Vagina (tissue), 2 donors: ENCODE data around the gene N4BP2L2. TPM values are rescaled to one million over a fixed set of nuclear protein-coding genes. Genes with fewer than 3 reads are reported as not detected.

Experiments used
- DNase-seq, 2 donors: peaks; one replicate each; pipeline ENCODE4 v3.0.0-alpha.2; 2017; ENCODE audit errors: extremely low spot score in 2 of 2
- H3K27ac ChIP-seq: fragments of 200-600 bp; sonication (generic); one replicate; pipeline ENCODE4 v1.5.1; 2019
- H3K27me3 ChIP-seq: fragments of 200-600 bp; sonication (generic); one replicate; pipeline ENCODE4 v1.5.1; 2019
- H3K36me3 ChIP-seq, 2 donors: fragments of 200-600 bp; sonication (generic); one replicate each; pipeline ENCODE4 v1.5.1; 2017 to 2019
- H3K4me1 ChIP-seq: fragments of 200-600 bp; sonication (generic); one replicate; pipeline ENCODE4 v1.5.1; 2019
- H3K4me3 ChIP-seq, 2 donors: fragments of 200-600 bp; sonication (generic); 1 replicate in 1 of 2; 2 replicates in 1 of 2; pipeline ENCODE4 v1.5.1; 2016 to 2019
- H3K9me3 ChIP-seq: fragments of 200-600 bp; sonication (generic); one replicate; pipeline ENCODE4 v1.5.1; 2019
- CTCF ChIP-seq, 3 experiments: fragments of 450-650 bp in 2 of 3; fragments of 200-600 bp in 1 of 3; sonication (generic) in 1 of 3; IDR thresholded peaks; one replicate each; pipeline ENCODE4 v1.5.1; 2017 to 2019; ENCODE audit warnings: antibody characterized with exemption in 3 of 3, mild to moderate bottlenecking in 2 of 3, moderate library complexity in 2 of 3
- POLR2A ChIP-seq, 2 donors: fragments of 450-650 bp; IDR thresholded peaks; one replicate each; pipeline ENCODE4 v1.6.1; 2017; ENCODE audit warnings: antibody characterized with exemption in 2 of 2, mild to moderate bottlenecking in 2 of 2, moderate library complexity in 2 of 2
- POLR2AphosphoS5 ChIP-seq, 2 donors: sonication (generic); formaldehyde crosslinking; IDR thresholded peaks; one replicate each; pipeline ENCODE4 v1.9.0; 2017; ENCODE audit warnings: antibody characterized with exemption in 2 of 2, mild to moderate bottlenecking in 2 of 2, low read depth in 1 of 2; ENCODE audit not compliant: insufficient read depth in 1 of 2
- intact Hi-C: fragments of 100-400 bp; cut with DNase I; formaldehyde crosslinking; loops from one replicate; pipeline ENCODE4 v1.15.1; 2023
- total RNA-seq: library from RNA; depleted of rRNA; stranded (reverse); fragments of >200 nt; gene quantifications from one replicate; pipeline ENCODE4 v1.2.3, GENCODE V29; 2016

N4BP2L2 gene
- total RNA-seq, 1 donor from 2014 or later = 173 TPM

- Histone ChIP-seq H3K36me3 (no peaks in the 10 kb centered on the region), H3K4me1 (no peaks in the 10 kb centered on the region), H3K9me3 (no peaks in the 10 kb centered on the region), H3K27me3 (no peaks in the 10 kb centered on the region), H3K27ac (no peak overlapping the region), H3K4me3 (no peak overlapping the region)
- DNase-seq = no peak
- intact Hi-C loops = no loop called here
- TF ChIP-seq POLR2A (IDR thresholded peaks at IDR 0.05) (no peak), POLR2AphosphoS5 (IDR thresholded peaks at IDR 0.05; ENCODE audit: insufficient read depth in 1 of 2, low read depth in 1 of 2) (no peak), CTCF (IDR thresholded peaks at IDR 0.05) (no peak)
Observed at GRCh38 chr13:32499538-32500210, 38.9 kb downstream of the N4BP2L2 start.

GRCh38 chr13:32497589-32497988, 41.0 kb downstream of the N4BP2L2 start:
- intact Hi-C loops = no loop called here
- Histone ChIP-seq H3K9me3 (no peaks in the 10 kb centered on the region), H3K4me1 (no peaks in the 10 kb centered on the region), H3K36me3 (no peaks in the 10 kb centered on the region), H3K27me3 (no peaks in the 10 kb centered on the region), H3K4me3 (no peak overlapping the region), H3K27ac (no peak overlapping the region)
- no peak for DNase-seq
- TF ChIP-seq POLR2A (IDR thresholded peaks at IDR 0.05) (no peak), CTCF (IDR thresholded peaks at IDR 0.05) (no peak)

GRCh38 chr13:32496599-32497160, 41.9 kb downstream of the N4BP2L2 start:
- Histone ChIP-seq H3K9me3 (no peaks in the 10 kb centered on the region), H3K27ac (no peak overlapping the region), H3K4me1 (no peaks in the 10 kb centered on the region), H3K36me3 (no peaks in the 10 kb centered on the region), H3K27me3 (no peaks in the 10 kb centered on the region), H3K4me3 (no peak overlapping the region)
- no peak for DNase-seq
- no peak for TF ChIP-seq CTCF (IDR thresholded peaks at IDR 0.05)
- no peak for TF ChIP-seq POLR2A (IDR thresholded peaks at IDR 0.05)
- TF ChIP-seq POLR2AphosphoS5 (IDR thresholded peaks at IDR 0.05; ENCODE audit: insufficient read depth in 1 of 2, low read depth in 1 of 2) = no peak
- intact Hi-C loops = no loop called here

- H3K27ac ChIP-seq = no peak overlapping the region
- DNase-seq = no peak
- intact Hi-C loops = no loop called here
- no peak for TF ChIP-seq POLR2AphosphoS5 (IDR thresholded peaks at IDR 0.05; ENCODE audit: insufficient read depth in 1 of 2, low read depth in 1 of 2)
- TF ChIP-seq CTCF (IDR thresholded peaks at IDR 0.05) = no peak
- no peak for TF ChIP-seq POLR2A (IDR thresholded peaks at IDR 0.05)
- H3K4me3 ChIP-seq = no peak overlapping the region
- H3K4me1 ChIP-seq = no peaks in the 10 kb centered on the region
- H3K27me3 ChIP-seq = no peaks in the 10 kb centered on the region
- H3K36me3 ChIP-seq = no peaks in the 10 kb centered on the region
- no peaks in the 10 kb centered on the region for H3K9me3 ChIP-seq
Observed at GRCh38 chr13:32495841-32496240, 42.8 kb downstream of the N4BP2L2 start.

GRCh38 chr13:32495429-32495828, 43.2 kb downstream of the N4BP2L2 start:
- H3K4me3 ChIP-seq = no peak overlapping the region
- no peaks in the 10 kb centered on the region for H3K4me1 ChIP-seq
- no peak overlapping the region for H3K27ac ChIP-seq
- intact Hi-C loops = no loop called here
- H3K9me3 ChIP-seq = no peaks in the 10 kb centered on the region
- no peak for DNase-seq
- H3K36me3 ChIP-seq = no peaks in the 10 kb centered on the region
- no peak for TF ChIP-seq CTCF (IDR thresholded peaks at IDR 0.05)
- TF ChIP-seq POLR2AphosphoS5 (IDR thresholded peaks at IDR 0.05; ENCODE audit: insufficient read depth in 1 of 2, low read depth in 1 of 2) = no peak
- no peak for TF ChIP-seq POLR2A (IDR thresholded peaks at IDR 0.05)
- H3K27me3 ChIP-seq = no peaks in the 10 kb centered on the region
